Activated CD4-positive, alpha-beta T cell treated with anti-CD3 and anti-CD28 coated beads for 36 hours (primary cell): ENCODE data around the gene HDC. TPM values are rescaled to one million over a fixed set of nuclear protein-coding genes. Genes with fewer than 3 reads are reported as not detected.
A peak's percentile ranks its signal among the peaks of the same experiment; 100 is the strongest.

Experiments used
- ATAC-seq: fragments of 200-7000 bp; cut with Tn5 transposase; one replicate; pipeline ENCODE4 v1.10.0; 2021; ENCODE audit warnings: mild to moderate bottlenecking, moderate library complexity
- CTCF ChIA-PET: fragments of 350-600 bp; sonication (Branson Sonifier 250); formaldehyde crosslinking; loops from one replicate; lab custom pipeline; 2021; ENCODE audit warnings: antibody characterized with exemption; lab: Charles Lee
- POLR2A ChIA-PET: fragments of 350-600 bp; sonication (Branson Sonifier 250); formaldehyde crosslinking; loops from one replicate; lab custom pipeline; 2021; ENCODE audit warnings: antibody characterized with exemption, inconsistent platforms; lab: Charles Lee
- DNase-seq: peaks from one replicate; pipeline ENCODE4 v3.0.0-alpha.2; 2020
- H3K27ac Mint-ChIP-seq: one replicate; pipeline ENCODE4 v1.8.0; 2021; ENCODE audit warnings: mixed read lengths
- H3K27me3 Mint-ChIP-seq: one replicate; pipeline ENCODE4 v1.8.0; 2021; ENCODE audit warnings: mixed read lengths
- H3K36me3 Mint-ChIP-seq: one replicate; pipeline ENCODE4 v1.8.0; 2021; ENCODE audit warnings: low read depth, mixed read lengths
- H3K4me1 Mint-ChIP-seq: one replicate; pipeline ENCODE4 v1.8.0; 2021; ENCODE audit warnings: mixed read lengths
- H3K4me3 Mint-ChIP-seq: one replicate; pipeline ENCODE4 v1.8.0; 2021; ENCODE audit warnings: mild to moderate bottlenecking, moderate library complexity, mixed read lengths
- H3K9me3 Mint-ChIP-seq: one replicate; pipeline ENCODE4 v1.8.0; 2021; ENCODE audit warnings: low read depth, mixed read lengths
- intact Hi-C, 2 experiments: fragments of 100-400 bp; cut with DNase I in 1 of 2; cut with micrococcal nuclease in 1 of 2; formaldehyde crosslinking; loops; one replicate each; pipeline versions ENCODE4 v1.14.2 to v1.15.1; 2022 to 2024; cut with DNase I, micrococcal nuclease
- total RNA-seq, 2 experiments: library from RNA; stranded (reverse); gene quantifications; one replicate each; pipeline ENCODE4 v1.2.3, GENCODE V29; 2021

The HDC gene, protein sequence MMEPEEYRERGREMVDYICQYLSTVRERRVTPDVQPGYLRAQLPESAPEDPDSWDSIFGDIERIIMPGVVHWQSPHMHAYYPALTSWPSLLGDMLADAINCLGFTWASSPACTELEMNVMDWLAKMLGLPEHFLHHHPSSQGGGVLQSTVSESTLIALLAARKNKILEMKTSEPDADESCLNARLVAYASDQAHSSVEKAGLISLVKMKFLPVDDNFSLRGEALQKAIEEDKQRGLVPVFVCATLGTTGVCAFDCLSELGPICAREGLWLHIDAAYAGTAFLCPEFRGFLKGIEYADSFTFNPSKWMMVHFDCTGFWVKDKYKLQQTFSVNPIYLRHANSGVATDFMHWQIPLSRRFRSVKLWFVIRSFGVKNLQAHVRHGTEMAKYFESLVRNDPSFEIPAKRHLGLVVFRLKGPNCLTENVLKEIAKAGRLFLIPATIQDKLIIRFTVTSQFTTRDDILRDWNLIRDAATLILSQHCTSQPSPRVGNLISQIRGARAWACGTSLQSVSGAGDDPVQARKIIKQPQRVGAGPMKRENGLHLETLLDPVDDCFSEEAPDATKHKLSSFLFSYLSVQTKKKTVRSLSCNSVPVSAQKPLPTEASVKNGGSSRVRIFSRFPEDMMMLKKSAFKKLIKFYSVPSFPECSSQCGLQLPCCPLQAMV
- total RNA-seq: under 1 TPM; 0.18 to 0.32 TPM

DNA sequence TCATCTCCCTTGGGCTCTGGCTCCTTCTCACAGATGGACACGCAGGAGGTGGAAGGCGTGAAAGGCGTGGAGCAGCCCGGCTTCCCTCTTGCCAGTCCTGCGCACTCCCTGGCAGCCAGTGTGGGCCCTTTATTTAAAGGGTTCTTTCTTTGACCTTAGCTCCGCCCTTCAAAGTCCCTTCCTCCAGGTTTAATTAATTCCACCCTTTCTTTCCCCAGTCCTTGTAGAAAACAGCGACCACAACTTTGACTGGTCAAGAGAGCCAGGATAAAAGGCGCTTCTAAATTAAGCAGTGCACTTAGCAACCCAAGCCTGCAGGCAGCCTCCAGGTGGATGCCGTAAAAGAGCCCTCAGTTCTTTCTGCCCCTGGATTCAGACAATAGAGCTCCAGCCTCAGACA lies at the start of gene HDC:
TSS of gene HDC (minus strand) at position 107 of the 400 bp plus-strand sequence. CDS start at position 4, 103 bp downstream.
- H3K36me3 Mint-ChIP-seq: no peaks in the 10 kb centered on the region
- no peak for DNase-seq
- no peak for ATAC-seq
- H3K4me1 Mint-ChIP-seq: peaks cover 38% of the 10 kb centered on the region
- H3K27me3 Mint-ChIP-seq: peaks cover 5% of the 10 kb centered on the region
- intact Hi-C loops: no loop called here
- H3K4me3 Mint-ChIP-seq: no peak within 1 kb of the TSS
- ChIA-PET POLR2A (no interaction called here), CTCF (interaction anchor here (0.7 to 0.8 kb wide), 2 partner anchors 16 to 31 kb away, joined by 3 to 4 read pairs; no protein-coding TSS in a partner anchor)
- H3K27ac Mint-ChIP-seq: no peak within 1 kb of the TSS
- H3K9me3 Mint-ChIP-seq: peaks cover 5% of the 10 kb centered on the region

DNA sequence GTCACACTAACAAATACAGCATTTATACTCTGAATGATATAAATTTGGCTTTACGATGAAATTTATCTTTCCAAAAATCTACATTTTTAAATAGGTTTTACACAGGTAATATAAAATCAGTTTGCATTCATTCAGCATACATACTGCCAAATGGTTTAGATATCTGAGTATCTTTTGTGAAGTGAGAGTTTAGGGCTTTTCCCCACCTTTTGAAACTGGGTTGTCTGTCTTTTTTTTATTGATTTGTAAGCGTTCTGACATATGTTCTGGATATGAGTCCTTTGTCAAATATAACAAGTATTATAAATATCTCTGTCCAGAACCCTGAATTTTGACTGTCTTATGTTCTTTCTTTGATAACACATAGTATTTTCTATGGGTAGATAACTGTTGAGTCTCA lies 47.1 kb upstream of the HDC start:
- Mint-ChIP-seq H3K4me3 (no peak overlapping the region), H3K9me3 (peaks cover 9% of the 10 kb centered on the region), H3K4me1 (peaks cover 11% of the 10 kb centered on the region), H3K27me3 (no peaks in the 10 kb centered on the region), H3K36me3 (peaks cover 20% of the 10 kb centered on the region), H3K27ac (no peak overlapping the region)
- ChIA-PET CTCF (interaction anchor here (0.9 to 1.3 kb wide), 2 partner anchors 93 to 168 kb away, joined by 3 to 6 read pairs; no protein-coding TSS in a partner anchor), POLR2A (no interaction called here)
- intact Hi-C loops: loop anchor here (10.0 kb wide), 5 partner anchors 168 to 1078 kb away; no protein-coding TSS in a partner anchor
- ATAC-seq (no peak), DNase-seq (no peak)

DNA sequence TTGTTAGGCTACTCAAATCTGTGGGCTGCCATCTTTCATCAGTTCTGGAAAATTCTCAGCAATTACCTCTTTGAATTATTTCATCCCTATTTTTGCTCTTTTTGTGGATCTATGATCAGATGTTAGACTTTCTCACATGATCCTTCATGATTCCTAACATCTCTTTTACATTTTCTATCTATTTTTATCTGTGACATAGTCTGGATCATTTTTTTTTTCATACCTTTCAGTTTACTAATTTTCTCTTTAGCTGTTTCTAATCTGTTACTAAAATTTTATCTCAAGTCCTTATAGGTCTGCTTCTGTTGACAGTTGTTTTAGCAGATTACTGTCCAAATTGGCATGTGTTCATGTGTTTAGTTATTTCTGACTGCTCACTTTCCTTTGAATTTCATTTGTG lies 42.3 kb upstream of the HDC start:
- ChIA-PET CTCF (interaction anchor here (0.6 kb wide), 1 partner anchor 15 kb away, joined by 3 read pairs; no protein-coding TSS in a partner anchor), POLR2A (no interaction called here)
- DNase-seq (no peak), ATAC-seq (no peak)
- Mint-ChIP-seq H3K9me3 (peaks cover 9% of the 10 kb centered on the region), H3K27me3 (no peaks in the 10 kb centered on the region), H3K4me1 (peaks cover 6% of the 10 kb centered on the region), H3K4me3 (no peak overlapping the region), H3K36me3 (peaks cover 35% of the 10 kb centered on the region), H3K27ac (no peak overlapping the region)
- intact Hi-C loops: no loop called here

DNA sequence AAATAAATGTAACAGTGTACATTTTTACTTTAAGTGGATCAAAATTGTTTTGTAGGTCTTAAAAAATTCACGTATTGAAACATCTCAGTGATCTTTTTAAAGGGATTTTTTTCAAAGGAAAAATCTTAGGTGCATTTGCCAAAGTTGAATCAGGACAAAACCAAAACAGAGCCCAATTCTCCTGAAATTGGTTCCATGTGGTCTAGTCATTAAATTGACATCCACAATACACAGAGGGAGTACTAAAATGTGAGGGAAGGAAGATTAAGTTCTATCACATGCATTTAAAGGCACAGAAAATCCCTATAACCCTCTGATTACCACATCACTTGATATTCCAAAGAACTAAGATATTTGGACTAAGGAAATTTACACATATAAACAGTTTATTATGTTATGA lies 39.3 kb upstream of the HDC start:
- H3K27me3 Mint-ChIP-seq: no peaks in the 10 kb centered on the region
- DNase-seq (no peak), ATAC-seq (no peak)
- H3K4me1 Mint-ChIP-seq: no peaks in the 10 kb centered on the region
- ChIA-PET POLR2A (no interaction called here), CTCF (no interaction called here)
- H3K4me3 Mint-ChIP-seq: no peak overlapping the region
- H3K36me3 Mint-ChIP-seq: peaks cover 52% of the 10 kb centered on the region
- H3K27ac Mint-ChIP-seq: no peak overlapping the region
- H3K9me3 Mint-ChIP-seq: peaks cover 9% of the 10 kb centered on the region
- intact Hi-C loops: no loop called here

DNA sequence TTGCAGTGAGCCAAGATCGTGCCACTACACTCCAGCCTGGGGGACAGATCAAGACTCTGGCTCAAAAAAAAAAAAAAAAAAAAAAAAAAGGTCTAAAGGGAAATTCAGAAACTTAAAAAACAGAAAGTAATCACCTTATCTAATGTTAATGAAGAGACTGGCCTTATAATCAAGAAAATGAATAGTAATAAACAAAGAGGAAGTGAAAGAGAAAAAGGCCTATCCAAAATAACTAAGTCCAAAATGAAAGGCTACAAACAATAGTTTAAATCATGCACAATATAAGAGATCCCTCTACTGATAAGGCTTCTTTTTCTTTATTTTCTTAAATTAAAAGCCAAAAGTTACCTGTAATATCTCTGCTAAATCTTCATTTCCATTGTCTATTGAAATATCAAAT lies 37.1 kb upstream of the HDC start:
- DNase-seq (no peak), ATAC-seq (no peak)
- H3K27me3 Mint-ChIP-seq: no peaks in the 10 kb centered on the region
- ChIA-PET POLR2A (interaction anchor here (0.5 kb wide), 1 partner anchor 26 kb away, joined by 7 read pairs; no protein-coding TSS in a partner anchor), CTCF (interaction anchor here (1.1 kb wide), 1 partner anchor 14 kb away, joined by 4 read pairs; no protein-coding TSS in a partner anchor)
- H3K4me1 Mint-ChIP-seq: no peaks in the 10 kb centered on the region
- no peaks in the 10 kb centered on the region for H3K9me3 Mint-ChIP-seq
- peaks cover 40% of the 10 kb centered on the region for H3K36me3 Mint-ChIP-seq
- H3K27ac Mint-ChIP-seq: no peak overlapping the region
- H3K4me3 Mint-ChIP-seq: no peak overlapping the region
- intact Hi-C loops: no loop called here

DNA sequence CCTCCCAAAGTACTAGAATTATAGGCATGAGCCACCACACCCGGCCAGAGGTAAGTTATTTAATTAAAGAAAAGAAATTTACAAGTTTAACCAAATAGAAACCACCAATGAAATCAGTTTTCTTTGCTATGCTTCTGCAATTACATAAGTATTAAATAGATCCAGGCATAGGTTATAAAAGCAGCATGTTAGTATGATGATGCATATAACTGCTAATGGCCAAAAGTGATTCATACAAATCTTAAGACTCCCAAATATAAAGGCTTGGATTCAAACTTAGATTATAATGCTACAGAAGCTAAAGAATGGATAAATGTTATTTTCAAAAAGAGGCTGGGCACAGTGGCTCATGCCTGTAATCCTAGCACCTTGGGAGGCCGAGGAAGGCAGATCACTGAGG lies 32.8 kb upstream of the HDC start:
- ChIA-PET CTCF (interaction anchor here (3.4 kb wide), 1 partner anchor 17 kb away, joined by 12 read pairs; no protein-coding TSS in a partner anchor), POLR2A (no interaction called here)

DNA sequence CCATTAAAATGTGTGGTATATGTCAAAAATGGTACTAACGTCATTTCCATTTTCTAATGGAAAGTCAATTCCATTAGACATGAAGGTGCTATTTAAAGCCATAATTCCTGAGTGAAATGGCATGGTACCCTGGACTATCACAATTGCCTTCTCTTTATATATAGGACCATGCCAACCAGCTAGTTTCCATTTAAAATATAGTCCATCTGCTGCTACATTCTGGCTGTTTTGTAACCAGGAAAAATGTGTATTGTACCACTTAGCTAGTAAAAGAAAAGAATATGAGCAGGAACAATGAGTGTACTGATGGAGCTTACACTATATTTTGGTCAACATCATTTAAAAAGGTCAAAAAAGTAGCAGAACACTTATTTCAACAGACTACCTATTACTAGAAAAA lies 30.4 kb upstream of the HDC start:
- CTCF ChIA-PET: interaction anchor here (3.4 kb wide), 1 partner anchor 20 kb away, joined by 12 read pairs; no protein-coding TSS in a partner anchor
- Mint-ChIP-seq H3K9me3 (no peaks in the 10 kb centered on the region), H3K4me3 (no peak overlapping the region), H3K27ac (no peak overlapping the region), H3K27me3 (no peaks in the 10 kb centered on the region), H3K4me1 (no peaks in the 10 kb centered on the region), H3K36me3 (peaks cover 23% of the 10 kb centered on the region)
- DNase-seq (no peak), ATAC-seq (no peak)
- POLR2A ChIA-PET: no interaction called here
- intact Hi-C loops: no loop called here

More for the DNA sequence above, 32.8 kb upstream of the HDC start:
- Mint-ChIP-seq H3K4me3 (no peak overlapping the region), H3K36me3 (peaks cover 33% of the 10 kb centered on the region), H3K4me1 (no peaks in the 10 kb centered on the region), H3K27ac (no peak overlapping the region), H3K27me3 (no peaks in the 10 kb centered on the region), H3K9me3 (no peaks in the 10 kb centered on the region)
- intact Hi-C loops: no loop called here
- DNase-seq (no peak), ATAC-seq (no peak)

DNA sequence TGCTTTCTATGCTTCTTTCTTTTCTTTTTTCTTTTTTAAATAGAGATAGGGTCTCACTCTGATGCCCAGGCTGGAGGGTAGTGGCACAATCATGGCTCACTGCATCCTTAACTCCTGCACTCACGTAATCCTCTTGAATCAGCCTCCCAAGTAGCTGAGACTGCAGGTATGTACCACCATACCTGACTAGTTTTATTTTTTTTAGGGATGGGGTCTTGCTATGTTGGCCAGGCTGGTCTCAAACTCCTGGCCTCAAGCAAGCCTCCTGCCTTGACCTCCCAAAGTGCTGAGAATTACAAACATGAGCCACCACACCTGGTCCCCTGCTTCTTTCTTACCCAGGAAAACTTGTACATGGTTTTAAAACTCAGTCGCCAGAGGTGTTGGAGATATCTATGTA lies 24.2 kb upstream of the HDC start:
- Mint-ChIP-seq H3K36me3 (peaks cover 25% of the 10 kb centered on the region), H3K27me3 (no peaks in the 10 kb centered on the region), H3K27ac (no peak overlapping the region), H3K9me3 (no peaks in the 10 kb centered on the region), H3K4me3 (no peak overlapping the region), H3K4me1 (no peaks in the 10 kb centered on the region)
- DNase-seq (no peak), ATAC-seq (no peak)
- intact Hi-C loops: no loop called here
- CTCF ChIA-PET: interaction anchor here (1.9 kb wide), 1 partner anchor 26 kb away, joined by 4 read pairs; no protein-coding TSS in a partner anchor
- POLR2A ChIA-PET: no interaction called here

DNA sequence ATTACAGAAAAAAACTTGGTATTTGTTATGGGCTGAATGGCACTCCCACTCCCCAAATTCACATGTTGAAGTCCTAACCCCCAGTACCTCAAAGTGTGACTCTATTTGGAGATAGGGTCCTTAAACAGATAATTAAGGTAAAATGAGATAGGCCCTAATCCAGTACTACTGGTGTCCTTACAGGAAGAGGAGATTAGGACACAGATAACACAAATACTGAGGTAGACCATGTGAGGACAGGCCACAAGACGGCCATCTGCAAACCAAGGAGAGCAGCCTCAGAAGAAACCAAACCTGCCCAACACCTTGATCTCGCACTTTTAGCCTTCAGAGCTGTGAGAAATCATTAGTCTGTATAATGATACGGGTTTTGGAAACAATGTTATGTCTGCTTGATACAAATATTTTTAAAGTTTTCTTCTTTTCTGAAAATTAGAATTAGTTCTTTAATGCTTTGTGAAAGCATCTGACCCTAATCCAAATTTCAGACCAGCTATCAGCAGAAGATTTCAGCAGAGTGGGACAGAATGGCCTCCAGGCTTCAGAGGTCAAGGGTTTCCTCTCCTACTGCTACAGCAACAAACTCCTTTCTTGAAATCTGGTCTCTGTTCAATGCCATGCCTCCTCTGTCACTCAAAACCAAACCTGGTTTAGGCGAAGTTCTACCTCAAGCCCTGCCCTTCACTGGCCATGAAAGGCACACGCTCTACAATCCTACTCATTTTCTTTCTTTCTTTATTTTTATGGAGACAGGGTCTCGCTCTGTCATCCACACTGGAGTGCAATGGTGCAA lies 22.0 kb upstream of the HDC start:
- Mint-ChIP-seq H3K9me3 (no peaks in the 10 kb centered on the region), H3K27me3 (no peaks in the 10 kb centered on the region), H3K4me1 (no peaks in the 10 kb centered on the region), H3K27ac (no peak overlapping the region), H3K36me3 (peaks cover 22% of the 10 kb centered on the region), H3K4me3 (no peak overlapping the region)
- DNase-seq: no peak
- ChIA-PET CTCF (no interaction called here), POLR2A (no interaction called here)
- intact Hi-C loops: no loop called here
- no peak for ATAC-seq

DNA sequence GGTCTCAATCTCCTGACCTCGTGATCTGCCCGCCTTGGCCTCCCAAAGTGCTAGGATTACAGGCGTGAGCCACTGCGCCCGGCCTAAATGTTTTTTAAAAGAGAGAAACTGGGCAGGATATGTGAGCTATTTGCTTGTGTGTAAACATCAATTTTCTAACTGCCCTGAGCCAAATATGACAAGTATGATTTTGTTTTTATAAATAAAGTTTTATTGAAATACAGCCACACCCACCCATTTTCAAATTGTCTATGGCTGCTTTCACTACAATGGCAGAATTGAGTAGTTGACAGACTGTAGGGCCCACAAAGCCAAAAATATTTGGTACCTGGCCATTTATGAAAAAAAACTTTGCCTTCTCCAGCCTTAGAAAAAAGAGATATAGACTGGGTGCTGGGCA lies 15.9 kb upstream of the HDC start:
- POLR2A ChIA-PET: interaction anchor here (0.7 kb wide), 1 partner anchor 31 kb away, joined by 5 read pairs; no protein-coding TSS in a partner anchor

DNA sequence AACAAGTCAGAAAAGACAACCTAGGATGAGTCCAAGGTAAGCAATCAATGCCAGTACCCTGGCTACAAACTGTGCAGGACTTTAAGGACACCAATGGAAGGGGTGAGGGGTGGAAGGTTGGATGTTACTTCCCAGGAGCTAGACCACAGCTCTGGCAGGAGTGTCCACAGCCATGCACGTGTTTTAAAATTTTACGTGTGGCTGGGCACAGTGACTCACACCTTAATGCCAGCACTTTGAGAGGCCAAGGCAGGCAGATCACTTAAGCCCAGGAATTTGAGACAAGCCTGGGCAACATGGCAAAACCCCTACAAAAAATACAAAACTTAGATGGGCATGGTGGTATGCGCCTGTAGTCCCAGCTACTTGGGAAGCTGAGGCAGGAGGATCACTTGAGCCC lies 14.7 kb upstream of the HDC start:
- Mint-ChIP-seq H3K4me1 (peaks cover 19% of the 10 kb centered on the region), H3K4me3 (no peak overlapping the region), H3K36me3 (peaks cover 20% of the 10 kb centered on the region), H3K27ac (peak overlapping the region; percentile 74), H3K27me3 (no peaks in the 10 kb centered on the region), H3K9me3 (no peaks in the 10 kb centered on the region)
- ChIA-PET POLR2A (no interaction called here), CTCF (no interaction called here)
- intact Hi-C loops: no loop called here
- no peak for DNase-seq
- ATAC-seq: no peak

More for the DNA sequence above, 15.9 kb upstream of the HDC start:
- ATAC-seq (no peak), DNase-seq (no peak)
- H3K27ac Mint-ChIP-seq: no peak overlapping the region
- H3K27me3 Mint-ChIP-seq: no peaks in the 10 kb centered on the region
- H3K4me3 Mint-ChIP-seq: no peak overlapping the region
- peaks cover 19% of the 10 kb centered on the region for H3K36me3 Mint-ChIP-seq
- H3K4me1 Mint-ChIP-seq: peaks cover 8% of the 10 kb centered on the region
- intact Hi-C loops: no loop called here
- no peaks in the 10 kb centered on the region for H3K9me3 Mint-ChIP-seq
- CTCF ChIA-PET: no interaction called here
